Hematopoietic multipotent progenitor cell treated with erythropoietin and hydrocortisone succinate and interleukin-3 and kit ligand, for 6 days (in vitro differentiated cells): ENCODE measurements around the gene LAMA5.
A peak's percentile ranks its signal among the peaks of the same experiment; 100 is the strongest.

Source experiments
- DNase-seq: peaks from one replicate; pipeline ENCODE4 v3.0.0-alpha.2; 2015

LAMA5 gene

GRCh38 chr20:62357681-62358080 lies 9.4 kb downstream of the LAMA5 start:
- DNase-seq: no peak

- DNase-seq: peak; percentile 93
Observed at GRCh38 chr20:62357187-62357667, 9.9 kb downstream of the LAMA5 start.

- DNase-seq: no peak
Observed at GRCh38 chr20:62356589-62357186, 10.4 kb downstream of the LAMA5 start.

- no peak for DNase-seq
Observed at GRCh38 chr20:62355878-62356588, 11.1 kb downstream of the LAMA5 start.

- DNase-seq: no peak
Observed at GRCh38 chr20:62355516-62355877, 11.6 kb downstream of the LAMA5 start.

GRCh38 chr20:62354811-62355341 lies 12.2 kb downstream of the LAMA5 start:
- DNase-seq: no peak

GRCh38 chr20:62354031-62354808 lies 12.9 kb downstream of the LAMA5 start:
- DNase-seq: no peak

- no peak for DNase-seq
Observed at GRCh38 chr20:62353289-62354030, 13.7 kb downstream of the LAMA5 start.

GRCh38 chr20:62352402-62353288 lies 14.5 kb downstream of the LAMA5 start:
- DNase-seq: no peak

GRCh38 chr20:62351469-62352401 lies 15.4 kb downstream of the LAMA5 start:
- DNase-seq: no peak

GRCh38 chr20:62350629-62351422 lies 16.3 kb downstream of the LAMA5 start:
- no peak for DNase-seq

- DNase-seq: no peak
Observed at GRCh38 chr20:62350098-62350628, 16.9 kb downstream of the LAMA5 start.

- no peak for DNase-seq
Observed at GRCh38 chr20:62349556-62350097, 17.5 kb downstream of the LAMA5 start.

- no peak for DNase-seq
Observed at GRCh38 chr20:62348604-62349003, 18.5 kb downstream of the LAMA5 start.

- no peak for DNase-seq
Observed at GRCh38 chr20:62347445-62347844, 19.7 kb downstream of the LAMA5 start.

- no peak for DNase-seq
Observed at GRCh38 chr20:62347151-62347404, 20.0 kb downstream of the LAMA5 start.

- DNase-seq: no peak
Observed at GRCh38 chr20:62346398-62347150, 20.5 kb downstream of the LAMA5 start.

- no peak for DNase-seq
Observed at GRCh38 chr20:62345681-62346370, 21.3 kb downstream of the LAMA5 start.
